Fibroblast of villous mesenchyme (primary cell): ENCODE measurements around the gene GPR183. TPM values are rescaled to one million over a fixed set of nuclear protein-coding genes. Genes with fewer than 3 reads are reported as not detected.
"Not testable (repeated sequence)": the region's sequence is repeated elsewhere in the genome, so short reads cannot be mapped to it uniquely, and the experiment has no call there.

Experiments
- DNase-seq: peaks from one replicate; pipeline ENCODE4 v3.0.0-alpha.2; 2010; ENCODE audit warnings: low read depth
- H3K4me3 ChIP-seq: 2 replicates; pipeline ENCODE4 v1.5.1; 2011; ENCODE audit warnings: low read depth, mild to moderate bottlenecking, low read length
- CTCF ChIP-seq: IDR thresholded peaks from 2 replicates; pipeline ENCODE4 v1.5.1; 2012; ENCODE audit warnings: low read depth, mild to moderate bottlenecking, low read length; ENCODE audit not compliant: insufficient read depth
- total RNA-seq: library from RNA; depleted of rRNA; stranded (reverse); fragments of >200 nt; gene quantifications from 2 replicates; pipeline ENCODE4 v1.2.3, GENCODE V29; 2012

The GPR183 gene
- total RNA-seq, 1 donor, result 0.86 TPM

- H3K4me3 ChIP-seq, result no peak overlapping the region
- TF ChIP-seq CTCF, result no peak
- DNase-seq, result peak; percentile 50
Observed at GRCh38 chr13:99256709-99257108, 50.5 kb downstream of the GPR183 start.

- H3K4me3 ChIP-seq, result no peak overlapping the region
- no peak for DNase-seq
- no peak for TF ChIP-seq CTCF
Observed at GRCh38 chr13:99256283-99256682, 50.9 kb downstream of the GPR183 start.

- no peak for TF ChIP-seq CTCF
- DNase-seq, result no peak
- H3K4me3 ChIP-seq, result no peak overlapping the region
Observed at GRCh38 chr13:99255271-99255670, 51.9 kb downstream of the GPR183 start.

- no peak for DNase-seq
- H3K4me3 ChIP-seq, result no peak overlapping the region
- no peak for TF ChIP-seq CTCF
Observed at GRCh38 chr13:99254830-99255229, 52.4 kb downstream of the GPR183 start.

GRCh38 chr13:99251921-99252320, 55.3 kb downstream of the GPR183 start:
- no peak for DNase-seq
- TF ChIP-seq CTCF, result no peak
- H3K4me3 ChIP-seq, result no peak overlapping the region

- TF ChIP-seq CTCF, result no peak
- no peak overlapping the region for H3K4me3 ChIP-seq
- DNase-seq, result no peak
Observed at GRCh38 chr13:99250982-99251825, 56.0 kb downstream of the GPR183 start.

- DNase-seq, result peak; percentile 31
- not testable (repeated sequence) for H3K4me3 ChIP-seq
Observed at GRCh38 chr13:99249606-99250005, 57.6 kb downstream of the GPR183 start.

GRCh38 chr13:99249178-99249577, 58.0 kb downstream of the GPR183 start:
- not testable (repeated sequence) for H3K4me3 ChIP-seq, DNase-seq
